HCT116 (cell line): Measurements from ENCODE around the gene CALCB. TPM values are rescaled to one million over a fixed set of nuclear protein-coding genes. Genes with fewer than 3 reads are reported as not detected.

Experiments used
- ATAC-seq: fragments of 200-7000 bp; cut with Tn5 transposase; 2 replicates; pipeline ENCODE4 v1.9.1; 2020; ENCODE audit warnings: mild to moderate bottlenecking, moderate library complexity
- BruUV-seq: library from RNA; stranded (reverse); fragments of 400-500 nt; replicated peaks from 2 replicates; lab custom pipeline; 2021; lab: Mats Ljungman, UMichigan
- CTCF ChIA-PET: fragments of 300-600 bp; sonication (Branson Sonifier 250); formaldehyde crosslinking; loops from one replicate; lab custom pipeline; 2021; ENCODE audit warnings: antibody characterized with exemption; lab: Charles Lee
- POLR2A ChIA-PET: fragments of 300-600, 350-600 bp; sonication (Branson Sonifier 250); formaldehyde crosslinking; loops from one replicate; lab custom pipeline; 2021; ENCODE audit warnings: antibody characterized with exemption; lab: Charles Lee
- RAD21 ChIA-PET, 2 experiments: fragments of 300-600 bp; sonication (Branson Sonifier 250); formaldehyde crosslinking; loops; one replicate each; lab custom pipeline; 2023; ENCODE audit warnings: low total read pairs in 2 of 2; ENCODE audit not compliant: uncharacterized antibody in 2 of 2, unreplicated experiment in 2 of 2, low non-redundant PET in 1 of 2; lab: Charles Lee
- DNase-seq: peaks from one replicate; pipeline ENCODE4 v3.0.0-alpha.2; 2010; ENCODE audit warnings: low read depth, low spot score
- H2AFZ ChIP-seq: fragments of 200-600 bp; shearing (Covaris generic), sonication (generic); 2 replicates; pipeline ENCODE4 v1.6.1; 2017; ENCODE audit warnings: low read depth, mixed run types, mixed read lengths, antibody characterized with exemption, low read length; ENCODE audit not compliant: poor library complexity, severe bottlenecking
- H3K27ac ChIP-seq: 2 replicates; pipeline ENCODE4 v1.5.1; 2012; ENCODE audit warnings: low read depth, low read length
- H3K27me3 ChIP-seq: fragments of 200-600 bp; sonication (generic); 2 replicates; pipeline ENCODE4 v1.6.1; 2016; ENCODE audit warnings: mixed run types, low read length, mixed read lengths; ENCODE audit not compliant: insufficient read depth
- H3K36me3 ChIP-seq, 2 experiments: fragments of 200-500 bp in 1 of 2; fragments of 200-600 bp in 1 of 2; sonication (Bioruptor generic) in 1 of 2; sonication (generic) in 1 of 2; 2 replicates each; pipeline versions ENCODE4 v1.5.1 to v1.6.1; 2014 to 2016; ENCODE audit warnings: low read length in 2 of 2, inconsistent platforms in 1 of 2, mixed read lengths in 1 of 2, mixed run types in 1 of 2; ENCODE audit not compliant: insufficient read depth in 2 of 2, control insufficient read depth in 1 of 2
- H3K4me1 ChIP-seq, 2 experiments: fragments of 200-600 bp in 1 of 2; sonication (generic) in 1 of 2; 2 replicates each; pipeline versions ENCODE4 v1.5.1 to v1.6.1; 2012 to 2017; ENCODE audit warnings: low read length in 2 of 2, inconsistent platforms in 1 of 2, mild to moderate bottlenecking in 1 of 2, mixed read lengths in 1 of 2, mixed run types in 1 of 2, moderate library complexity in 1 of 2; ENCODE audit not compliant: insufficient read depth in 2 of 2, control insufficient read depth in 1 of 2
- H3K4me2 ChIP-seq: fragments of 200-600 bp; sonication (generic); 2 replicates; pipeline ENCODE4 v1.6.1; 2017; ENCODE audit warnings: mixed run types, low read length, mixed read lengths
- H3K4me3 ChIP-seq, 2 experiments: fragments of 200-600 bp in 1 of 2; sonication (generic) in 1 of 2; replicated peaks in 1 of 2; 2 replicates each; pipeline ENCODE4 v1.5.1; 2011 to 2016; ENCODE audit warnings: low read length in 2 of 2, control low read depth in 1 of 2, low read depth in 1 of 2, mild to moderate bottlenecking in 1 of 2, mixed read lengths in 1 of 2, mixed run types in 1 of 2
- H3K79me2 ChIP-seq: fragments of 200-600 bp; sonication (generic); 2 replicates; pipeline ENCODE4 v1.6.1; 2017; ENCODE audit warnings: mild to moderate bottlenecking, mixed run types, low read length, moderate library complexity, mixed read lengths; ENCODE audit not compliant: insufficient read depth
- H3K9ac ChIP-seq: fragments of 200-600 bp; sonication (generic); 2 replicates; pipeline ENCODE4 v1.6.1; 2016; ENCODE audit warnings: low read length, mixed read lengths
- H3K9me2 ChIP-seq: fragments of 200-600 bp; sonication (generic), shearing (Covaris generic); 2 replicates; pipeline ENCODE4 v1.6.1; 2017; ENCODE audit warnings: mixed run types, mild to moderate bottlenecking, moderate library complexity; ENCODE audit not compliant: insufficient read depth
- H3K9me3 ChIP-seq, 2 experiments: fragments of 200-500 bp in 1 of 2; fragments of 200-600 bp in 1 of 2; sonication (Bioruptor generic) in 1 of 2; sonication (generic) in 1 of 2; 2 replicates each; pipeline ENCODE4 v1.6.1; 2014 to 2017; ENCODE audit warnings: low read length in 2 of 2, mixed read lengths in 2 of 2, inconsistent platforms in 1 of 2, low read depth in 1 of 2, mild to moderate bottlenecking in 1 of 2, mixed run types in 1 of 2, moderate library complexity in 1 of 2; ENCODE audit not compliant: control insufficient read depth in 1 of 2, insufficient read depth in 1 of 2
- H4K20me1 ChIP-seq: fragments of 200-600 bp; sonication (generic), shearing (Covaris generic); 2 replicates; pipeline ENCODE4 v1.6.1; 2017; ENCODE audit warnings: mixed run types, mild to moderate bottlenecking, moderate library complexity; ENCODE audit not compliant: insufficient read depth
- ATF3 ChIP-seq: IDR thresholded peaks from 2 replicates; pipeline ENCODE4 v1.6.1; 2012
- CBX3 ChIP-seq: IDR thresholded peaks from 2 replicates; pipeline ENCODE4 v1.6.1; 2012; ENCODE audit warnings: low read depth
- CEBPB ChIP-seq: IDR thresholded peaks from 2 replicates; pipeline ENCODE4 v1.6.1; 2012; ENCODE audit warnings: low read depth
- CTCF ChIP-seq, 3 experiments: fragments of 200-600 bp in 1 of 3; sonication (generic) in 1 of 3; IDR thresholded peaks in 2 of 3; conservative IDR thresholded peaks in 1 of 3; 2 replicates each; pipeline ENCODE4 v1.5.1; 2012 to 2017; ENCODE audit warnings: low read depth in 2 of 3, low read length in 2 of 3, antibody characterized with exemption in 1 of 3, borderline replicate concordance in 1 of 3, control low read depth in 1 of 3, mild to moderate bottlenecking in 1 of 3, mixed read lengths in 1 of 3, mixed run types in 1 of 3, moderate library complexity in 1 of 3; ENCODE audit not compliant: insufficient read depth in 1 of 3
- EGR1 ChIP-seq: IDR thresholded peaks from 2 replicates; pipeline ENCODE4 v1.6.1; 2012; ENCODE audit warnings: low read depth
- ELF1 ChIP-seq: IDR thresholded peaks from 2 replicates; pipeline ENCODE4 v1.6.1; 2012; ENCODE audit warnings: low read depth, borderline replicate concordance
- EZH2 ChIP-seq: fragments of 200-600 bp; sonication (generic); IDR thresholded peaks from 2 replicates; pipeline ENCODE4 v1.6.1; 2017; ENCODE audit warnings: antibody characterized with exemption, mixed run types
- FOSL1 ChIP-seq: IDR thresholded peaks from 2 replicates; pipeline ENCODE4 v1.6.1; 2012; ENCODE audit warnings: low read depth
- JUND ChIP-seq: IDR thresholded peaks from 2 replicates; pipeline ENCODE4 v1.6.1; 2012
- POLR2A ChIP-seq: IDR thresholded peaks from 2 replicates; pipeline ENCODE4 v1.7.0; 2011; ENCODE audit warnings: borderline replicate concordance; ENCODE audit not compliant: insufficient read depth, insufficient read length; ENCODE audit errors: extremely low read depth
- POLR2AphosphoS5 ChIP-seq: IDR thresholded peaks from 2 replicates; pipeline ENCODE4 v1.6.1; 2011; ENCODE audit warnings: mild to moderate bottlenecking, low read depth, low read length, moderate library complexity
- RAD21 ChIP-seq: IDR thresholded peaks from 2 replicates; pipeline ENCODE4 v1.6.1; 2012; ENCODE audit warnings: low read depth, mild to moderate bottlenecking
- SP1 ChIP-seq: IDR thresholded peaks from 2 replicates; pipeline ENCODE4 v1.6.1; 2012; ENCODE audit warnings: low read depth
- SRF ChIP-seq: IDR thresholded peaks from 2 replicates; pipeline ENCODE4 v1.6.1; 2012; ENCODE audit warnings: low read depth
- TCF7L2 ChIP-seq: IDR thresholded peaks from 2 replicates; pipeline ENCODE4 v1.7.0; 2011; ENCODE audit warnings: borderline replicate concordance, inconsistent platforms; ENCODE audit not compliant: insufficient read depth, insufficient read length; ENCODE audit errors: extremely low read depth
- YY1 ChIP-seq: IDR thresholded peaks from 2 replicates; pipeline ENCODE4 v1.6.1; 2011; ENCODE audit warnings: low read length, low read depth, moderate library complexity, mild to moderate bottlenecking; ENCODE audit not compliant: insufficient replicate concordance; ENCODE audit errors: extremely low read depth
- ZBTB33 ChIP-seq: IDR thresholded peaks from 2 replicates; pipeline ENCODE4 v1.6.1; 2011; ENCODE audit warnings: mild to moderate bottlenecking, low read length, moderate library complexity; ENCODE audit not compliant: insufficient replicate concordance; ENCODE audit errors: extremely low read depth
- ZFX ChIP-seq: fragments of 450-650 bp; IDR thresholded peaks from 2 replicates; pipeline ENCODE4 v1.6.1; 2017
- ZNF274 ChIP-seq: fragments of 200-500 bp; sonication (Bioruptor generic); IDR thresholded peaks from 2 replicates; pipeline ENCODE4 v1.6.1; 2014; ENCODE audit warnings: mild to moderate bottlenecking, low read depth, low read length, inconsistent platforms
- intact Hi-C: fragments of 100-400 bp; cut with micrococcal nuclease; formaldehyde crosslinking; loops from 2 replicates; pipeline ENCODE4 v1.10.0; 2022
- total RNA-seq: library from RNA; stranded (reverse); gene quantifications from one replicate; pipeline ENCODE4 v1.2.1, GENCODE V29; 2021; ENCODE audit not compliant: unreplicated experiment
- TF ChIP-seq, protein P1 (sequence below): IDR thresholded peaks from 2 replicates; pipeline ENCODE4 v1.6.1; 2012

CALCB gene
- total RNA-seq, 1 experiment from 2014 or later = 0.22 TPM

DNA sequence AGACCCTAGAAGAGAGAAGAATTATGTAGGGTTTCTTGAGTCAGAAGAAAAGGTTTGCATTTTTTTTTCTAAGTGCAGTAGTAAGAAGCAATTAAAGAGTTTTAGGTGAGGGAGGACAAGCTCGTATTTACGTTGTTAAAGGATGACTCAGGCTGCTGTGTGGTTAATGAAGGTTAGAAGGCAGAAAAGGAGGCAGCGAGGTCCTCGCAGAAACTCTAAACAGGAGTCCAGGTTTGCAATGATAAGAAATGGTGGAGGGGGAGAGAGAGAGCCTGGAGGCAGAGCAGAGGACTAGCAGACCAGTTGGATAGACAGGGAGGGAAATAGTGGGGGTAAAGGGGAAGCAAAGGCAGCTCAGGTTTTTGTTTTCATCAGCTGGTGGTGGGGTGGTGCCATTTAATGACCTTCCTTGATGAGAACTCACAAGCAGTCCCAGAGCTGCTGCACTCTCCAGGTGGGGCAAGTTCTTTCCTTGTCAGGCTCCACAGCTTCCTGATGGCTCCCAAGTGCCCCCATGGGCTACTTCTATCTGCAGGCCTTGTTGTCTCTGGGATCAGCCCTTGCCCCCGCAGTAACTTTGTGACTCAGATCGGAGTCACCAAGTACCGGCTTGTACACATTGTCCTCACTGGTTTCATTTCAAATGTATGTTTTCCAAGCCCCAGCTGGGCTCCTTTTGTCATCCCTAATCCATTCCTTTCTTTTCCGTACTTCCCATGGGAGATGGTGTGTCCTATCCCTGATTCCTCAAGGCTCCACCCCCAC, 33.0 kb downstream of the CALCB start:
- H3K9me3 ChIP-seq = no peaks in the 10 kb centered on the region
- peak overlapping the region; percentile 16 to 45 for H3K4me3 ChIP-seq
- BruUV-seq = no TSS peak
- ATAC-seq = peak; percentile 88
- no peaks in the 10 kb centered on the region for H4K20me1 ChIP-seq
- no peaks in the 10 kb centered on the region for H3K9me2 ChIP-seq
- H3K79me2 ChIP-seq = no peaks in the 10 kb centered on the region
- H3K27me3 ChIP-seq = no peaks in the 10 kb centered on the region
- intact Hi-C loops = no loop called here
- peak; percentile 75 for DNase-seq
- peak; percentile 78 for TF ChIP-seq SP1
- no peak for TF ChIP-seq POLR2A
- TF ChIP-seq ELF1 = no peak
- TF ChIP-seq CBX3 = peak; percentile 62
- TF ChIP-seq ZFX = no peak
- peak; percentile 98 for TF ChIP-seq FOSL1
- TF ChIP-seq EGR1 = peak; percentile 91
- TF ChIP-seq JUND = peak; percentile 93
- TF ChIP-seq TCF7L2 = peak; percentile 90
- peak; percentile 51 for TF ChIP-seq POLR2AphosphoS5
- TF ChIP-seq YY1 = peak; percentile 12
- TF ChIP-seq, protein P1, sequence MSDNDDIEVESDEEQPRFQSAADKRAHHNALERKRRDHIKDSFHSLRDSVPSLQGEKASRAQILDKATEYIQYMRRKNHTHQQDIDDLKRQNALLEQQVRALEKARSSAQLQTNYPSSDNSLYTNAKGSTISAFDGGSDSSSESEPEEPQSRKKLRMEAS = peak; percentile 64; the same call in 1 of the 2 replicates
- TF ChIP-seq EZH2 = no peak
- peak; percentile 71; the same call in 1 of the 2 replicates for TF ChIP-seq SRF
- peak; percentile 67 for TF ChIP-seq ZBTB33
- TF ChIP-seq ATF3 = no peak
- no peak for TF ChIP-seq ZNF274
- no peak for TF ChIP-seq CTCF (IDR thresholded peaks at IDR 0.05 in 2 of 3, conservative IDR thresholded peaks at IDR 0.05 in 1 of 3; ENCODE audit: borderline replicate concordance in 1 of 3, insufficient read depth in 1 of 3, low read depth in 2 of 3, low read length in 2 of 3)
- no peak for TF ChIP-seq RAD21
- TF ChIP-seq CEBPB = peak; percentile 35
- TF ChIP-seq, all 23 proteins: peak for 12
- POLR2A ChIA-PET = no interaction called here
- peaks cover 22 to 37% of the 10 kb centered on the region in 2 experiments for H3K4me1 ChIP-seq
- peak overlapping the region; percentile 15; the same call in 1 of the 2 replicates for H3K9ac ChIP-seq
- H2AFZ ChIP-seq = no peak overlapping the region
- no peaks in the 10 kb centered on the region for H3K36me3 ChIP-seq
- RAD21 ChIA-PET = no interaction called here
- H3K27ac ChIP-seq = peak overlapping the region; percentile 36
- H3K4me2 ChIP-seq = peak overlapping the region; percentile 81
- CTCF ChIA-PET = interaction anchor here (0.8 to 2.9 kb wide), 7 partner anchors 9 to 317 kb away, joined by 3 to 15 read pairs (median 5); no protein-coding TSS in a partner anchor
